Activated CD4-positive, alpha-beta T cell treated with anti-CD3 and anti-CD28 coated beads, Interleukin-2, amount 10 ng/mL, durations not matched to agents 24 days and 14 days (primary cell): ENCODE measurements around the gene TTC12. TPM values are rescaled to one million over a fixed set of nuclear protein-coding genes. Genes with fewer than 3 reads are reported as not detected.

ENCODE experiments used
- total RNA-seq: library from RNA; stranded (reverse); gene quantifications from 2 replicates; pipeline ENCODE4 v1.2.3, GENCODE V29; 2022

Gene TTC12
- total RNA-seq, 1 donor from 2014 or later, result 5.3 TPM

Other genes starting within 250 kb of the TTC12 start
- gene ANKK1, start 73.2 kb downstream of the TTC12 start, total RNA-seq, result not detected in 2 replicates
- gene DRD2, start 160.8 kb downstream of the TTC12 start, total RNA-seq, result not detected in 2 replicates